WTC11 (cell line): Measurements from ENCODE around the gene B3GNT8. TPM values are rescaled to one million over a fixed set of nuclear protein-coding genes. Genes with fewer than 3 reads are reported as not detected.

Source experiments
- ATAC-seq: fragments of 200-7000 bp; cut with Tn5 transposase; 2 replicates; pipeline ENCODE4 v1.10.0; 2021; ENCODE audit warnings: mild to moderate bottlenecking, moderate library complexity
- CTCF ChIA-PET: fragments of 300-600 bp; sonication (Branson Sonifier 250); formaldehyde crosslinking; loops from one replicate; lab custom pipeline; 2021; ENCODE audit warnings: antibody characterized with exemption; lab: Charles Lee
- POLR2A ChIA-PET: fragments of 350-600 bp; sonication (Branson Sonifier 250); formaldehyde crosslinking; loops from one replicate; lab custom pipeline; 2021; ENCODE audit warnings: antibody characterized with exemption; lab: Charles Lee
- DNase-seq: peaks from one replicate; pipeline ENCODE4 v3.0.0; 2021; ENCODE audit warnings: low spot score
- H3K27ac Mint-ChIP-seq: 2 replicates; pipeline ENCODE4 v1.8.0; 2021; ENCODE audit warnings: mixed read lengths
- H3K27me3 Mint-ChIP-seq: 2 replicates; pipeline ENCODE4 v1.8.0; 2021; ENCODE audit warnings: low read depth, mild to moderate bottlenecking, moderate library complexity, mixed read lengths
- H3K36me3 Mint-ChIP-seq: 2 replicates; pipeline ENCODE4 v1.8.0; 2021; ENCODE audit warnings: mixed read lengths
- H3K4me1 Mint-ChIP-seq: 2 replicates; pipeline ENCODE4 v1.8.0; 2022; ENCODE audit warnings: mixed read lengths
- H3K4me3 Mint-ChIP-seq: 2 replicates; pipeline ENCODE4 v1.8.0; 2021; ENCODE audit warnings: mild to moderate bottlenecking, moderate library complexity, mixed read lengths
- H3K9me3 Mint-ChIP-seq: 2 replicates; pipeline ENCODE4 v1.8.0; 2021; ENCODE audit warnings: mixed read lengths
- CBFB ChIP-seq: sonication (generic); formaldehyde crosslinking; IDR thresholded peaks from 2 replicates; pipeline ENCODE4 v1.8.1; 2022; ENCODE audit warnings: mild to moderate bottlenecking, low read depth, missing genetic modification reagents
- CTCF ChIP-seq: fragments of 200-600 bp; IDR thresholded peaks from 2 replicates; pipeline ENCODE4 v1.8.0; 2022; ENCODE audit warnings: antibody characterized with exemption
- E2F1 ChIP-seq: sonication (generic); formaldehyde crosslinking; IDR thresholded peaks from 2 replicates; pipeline ENCODE4 v1.8.0; 2022; ENCODE audit warnings: mild to moderate bottlenecking, missing genetic modification reagents
- E2F5 ChIP-seq: sonication (generic); formaldehyde crosslinking; IDR thresholded peaks from 2 replicates; pipeline ENCODE4 v1.8.1; 2022; ENCODE audit warnings: mild to moderate bottlenecking, moderate library complexity, missing genetic modification reagents
- ELF4 ChIP-seq: sonication (generic); formaldehyde crosslinking; IDR thresholded peaks from 2 replicates; pipeline ENCODE4 v1.8.1; 2022; ENCODE audit warnings: low read depth, mild to moderate bottlenecking, moderate library complexity, missing genetic modification reagents
- FOXP4 ChIP-seq: sonication (generic); formaldehyde crosslinking; IDR thresholded peaks from 2 replicates; pipeline ENCODE4 v1.8.0; 2022; ENCODE audit warnings: mild to moderate bottlenecking, missing genetic modification reagents
- IRF2 ChIP-seq: sonication (generic); formaldehyde crosslinking; IDR thresholded peaks from 2 replicates; pipeline ENCODE4 v1.8.0; 2022; ENCODE audit warnings: low read depth, missing genetic modification reagents, borderline replicate concordance
- NFYB ChIP-seq: sonication (generic); formaldehyde crosslinking; conservative IDR thresholded peaks from 2 replicates; pipeline ENCODE4 v1.8.0; 2022; ENCODE audit warnings: low read depth, missing genetic modification reagents
- NR1H2 ChIP-seq: sonication (generic); formaldehyde crosslinking; IDR thresholded peaks from 2 replicates; pipeline ENCODE4 v1.9.0; 2021; ENCODE audit warnings: mild to moderate bottlenecking, moderate library complexity, missing genetic modification reagents
- PRDM15 ChIP-seq: sonication (generic); formaldehyde crosslinking; IDR thresholded peaks from 2 replicates; pipeline ENCODE4 v1.8.0; 2022; ENCODE audit warnings: missing genetic modification reagents
- RELA ChIP-seq: sonication (generic); formaldehyde crosslinking; IDR thresholded peaks from 2 replicates; pipeline ENCODE4 v1.8.1; 2022; ENCODE audit warnings: missing genetic modification reagents, mild to moderate bottlenecking, borderline replicate concordance
- SMAD4 ChIP-seq: sonication (generic); formaldehyde crosslinking; IDR thresholded peaks from 2 replicates; pipeline ENCODE4 v1.8.0; 2022; ENCODE audit warnings: mild to moderate bottlenecking, missing genetic modification reagents
- TCF7 ChIP-seq: sonication (generic); formaldehyde crosslinking; IDR thresholded peaks from 2 replicates; pipeline ENCODE4 v1.8.0; 2022; ENCODE audit warnings: mild to moderate bottlenecking, low read depth, missing genetic modification reagents, moderate library complexity
- TEAD1 ChIP-seq: sonication (generic); formaldehyde crosslinking; IDR thresholded peaks from 2 replicates; pipeline ENCODE4 v1.8.0; 2022; ENCODE audit warnings: mild to moderate bottlenecking, missing genetic modification reagents
- TEAD4 ChIP-seq: sonication (generic); formaldehyde crosslinking; IDR thresholded peaks from 2 replicates; pipeline ENCODE4 v1.8.0; 2022; ENCODE audit warnings: mild to moderate bottlenecking, missing genetic modification reagents
- ZBTB21 ChIP-seq: sonication (generic); formaldehyde crosslinking; IDR thresholded peaks from 2 replicates; pipeline ENCODE4 v1.8.1; 2023; ENCODE audit warnings: mild to moderate bottlenecking, missing genetic modification reagents, borderline replicate concordance
- ZBTB43 ChIP-seq: sonication (generic); formaldehyde crosslinking; IDR thresholded peaks from 2 replicates; pipeline ENCODE4 v1.8.1; 2023; ENCODE audit warnings: mild to moderate bottlenecking, missing genetic modification reagents
- ZNF219 ChIP-seq: sonication (generic); formaldehyde crosslinking; IDR thresholded peaks from 2 replicates; pipeline ENCODE4 v1.8.0; 2023; ENCODE audit warnings: missing genetic modification reagents, mild to moderate bottlenecking, borderline replicate concordance
- ZNF263 ChIP-seq: sonication (generic); formaldehyde crosslinking; IDR thresholded peaks from 2 replicates; pipeline ENCODE4 v1.8.1; 2022; ENCODE audit warnings: low read depth, mild to moderate bottlenecking, moderate library complexity, missing genetic modification reagents
- ZNF396 ChIP-seq: fragments of 250-450 bp; sonication (Bioruptor Pico); IDR thresholded peaks from 2 replicates; pipeline ENCODE4 v1.8.0; 2021; ENCODE audit warnings: mild to moderate bottlenecking, moderate library complexity, borderline replicate concordance
- ZNF416 ChIP-seq: fragments of 250-450 bp; sonication (Bioruptor Pico); IDR thresholded peaks from 2 replicates; pipeline ENCODE4 v1.9.0; 2021; ENCODE audit warnings: mild to moderate bottlenecking, inconsistent platforms
- total RNA-seq: library from RNA; stranded (reverse); gene quantifications from 3 replicates; pipeline ENCODE4 v1.2.3, GENCODE V29; 2021

B3GNT8 gene
- total RNA-seq, 1 experiment from 2014 or later: 2.3 TPM

- no peak for TF ChIP-seq RELA (CRISPR knock-in tag)
- TF ChIP-seq ZNF263 (CRISPR knock-in tag): no peak
- TF ChIP-seq TCF7 (CRISPR knock-in tag): no peak
- TF ChIP-seq ZNF219: no peak
- no peak for TF ChIP-seq E2F1
- no peak for TF ChIP-seq PRDM15 (CRISPR knock-in tag)
- TF ChIP-seq FOXP4: no peak
- no peak for TF ChIP-seq TEAD1
- no peak for TF ChIP-seq ZBTB43 (CRISPR knock-in tag)
- no peak for TF ChIP-seq TEAD4
- TF ChIP-seq ZNF396 (CRISPR knock-in tag): no peak
- Mint-ChIP-seq H3K27me3 (no peaks in the 10 kb centered on the region), H3K27ac (peak overlapping the region; percentile 100), H3K36me3 (no peaks in the 10 kb centered on the region), H3K9me3 (no peaks in the 10 kb centered on the region), H3K4me3 (peak overlapping the region; percentile 100), H3K4me1 (peaks cover 22% of the 10 kb centered on the region)
- ChIA-PET CTCF (interaction anchor here (1.0 kb wide), 1 partner anchor 10 kb away, joined by 3 read pairs; no protein-coding TSS in a partner anchor), POLR2A (interaction anchor here (0.6 to 1.1 kb wide), 3 partner anchors 28 to 41 kb away, joined by 3 to 9 read pairs (median 3); partner anchors contain the start of genes B3GNT8 and B9D2)
- no peak for ATAC-seq
- DNase-seq: no peak
Observed at GRCh38 chr19:41398598-41398997, 28.6 kb downstream of the B3GNT8 start.

GRCh38 chr19:41398050-41398418 is 29.1 kb downstream of the B3GNT8 start:
- no peaks in the 10 kb centered on the region for H3K9me3 Mint-ChIP-seq
- peak overlapping the region; percentile 100 for H3K4me3 Mint-ChIP-seq
- no peaks in the 10 kb centered on the region for H3K27me3 Mint-ChIP-seq
- no peaks in the 10 kb centered on the region for H3K36me3 Mint-ChIP-seq
- no peak for ATAC-seq
- ChIA-PET POLR2A (interaction anchor here (0.6 to 1.1 kb wide), 2 partner anchors 34 to 41 kb away, joined by 3 read pairs; partner anchors contain the start of gene B9D2), CTCF (interaction anchor here (1.0 kb wide), 1 partner anchor 10 kb away, joined by 3 read pairs; no protein-coding TSS in a partner anchor)
- H3K27ac Mint-ChIP-seq: peak overlapping the region; percentile 100
- peaks cover 22% of the 10 kb centered on the region for H3K4me1 Mint-ChIP-seq
- DNase-seq: no peak
- TF ChIP-seq IRF2 (CRISPR knock-in tag) (no peak), CBFB (CRISPR knock-in tag) (no peak), E2F5 (CRISPR knock-in tag) (no peak), ZNF416 (CRISPR knock-in tag) (no peak), NFYB (CRISPR knock-in tag) (no peak), NR1H2 (CRISPR knock-in tag) (no peak), ZBTB21 (CRISPR knock-in tag) (no peak), CTCF (no peak), SMAD4 (no peak), ELF4 (CRISPR knock-in tag) (no peak), TCF7 (CRISPR knock-in tag) (no peak)
